DMS114 treated with DMSO at 0.1 percent for 48 hours (cell line): ENCODE measurements around the gene DGCR6.
"Not testable (repeated sequence)": the region's sequence is repeated elsewhere in the genome, so short reads cannot be mapped to it uniquely, and the experiment has no call there.

Source experiments
- DNase-seq: peaks from one replicate; lab custom pipeline; 2025; ENCODE audit not compliant: unreplicated experiment; lab: John Stamatoyannopoulos, UW

Gene DGCR6

DNA sequence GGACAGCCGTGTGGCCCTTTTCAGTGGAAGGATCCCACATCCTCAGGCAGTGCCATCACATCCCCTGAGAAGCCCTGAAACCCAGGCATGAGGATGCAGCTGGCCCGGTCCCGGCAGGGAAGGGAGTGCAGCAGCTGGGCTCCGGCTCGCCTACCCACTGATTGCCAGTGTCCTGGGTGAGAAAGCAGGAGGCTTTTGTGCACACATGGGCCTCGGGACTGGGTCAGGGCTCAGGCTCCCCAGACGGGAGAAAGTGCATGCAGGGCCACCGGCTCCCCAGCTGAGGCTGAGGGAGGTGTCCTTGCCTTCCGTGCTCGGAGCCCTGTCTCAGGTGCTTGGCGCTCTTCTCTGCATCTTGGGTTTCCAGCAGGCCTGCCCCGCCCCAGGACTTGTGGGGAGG lies 53.6 kb downstream of the DGCR6 start:
- not testable (repeated sequence) for DNase-seq

DNA sequence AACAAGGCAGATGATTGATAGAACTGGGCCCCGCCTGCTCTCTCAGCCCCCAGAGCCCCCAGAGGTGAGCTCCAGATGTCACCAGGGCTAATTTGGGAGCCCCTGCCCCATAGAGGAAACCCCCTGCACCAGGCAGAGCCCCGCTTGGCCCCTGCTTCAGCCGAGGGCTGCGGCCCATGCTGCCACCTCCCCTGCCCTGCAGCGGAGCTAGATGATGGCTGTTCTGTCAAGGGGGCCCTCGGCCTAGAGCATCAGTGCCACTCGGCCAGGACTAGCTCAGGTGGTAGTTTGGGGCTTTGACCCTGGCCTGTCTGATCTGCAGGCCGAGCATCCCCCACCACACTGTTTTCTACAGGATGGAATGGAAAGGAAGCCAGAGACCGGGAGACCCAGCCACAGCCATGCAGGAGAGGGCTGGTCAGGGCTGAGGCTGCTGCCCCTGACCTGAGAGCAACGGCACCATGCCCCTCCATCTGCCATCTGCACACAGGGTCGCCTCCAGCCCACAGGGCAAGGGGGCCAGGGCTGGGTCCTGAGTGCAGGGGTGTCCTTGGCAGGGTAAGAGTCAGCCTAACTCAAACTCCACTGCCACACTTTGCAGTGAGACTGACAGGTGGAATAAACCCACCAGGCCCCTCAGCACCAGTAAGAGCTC lies 54.2 kb downstream of the DGCR6 start:
- DNase-seq: not testable (repeated sequence)

DNA sequence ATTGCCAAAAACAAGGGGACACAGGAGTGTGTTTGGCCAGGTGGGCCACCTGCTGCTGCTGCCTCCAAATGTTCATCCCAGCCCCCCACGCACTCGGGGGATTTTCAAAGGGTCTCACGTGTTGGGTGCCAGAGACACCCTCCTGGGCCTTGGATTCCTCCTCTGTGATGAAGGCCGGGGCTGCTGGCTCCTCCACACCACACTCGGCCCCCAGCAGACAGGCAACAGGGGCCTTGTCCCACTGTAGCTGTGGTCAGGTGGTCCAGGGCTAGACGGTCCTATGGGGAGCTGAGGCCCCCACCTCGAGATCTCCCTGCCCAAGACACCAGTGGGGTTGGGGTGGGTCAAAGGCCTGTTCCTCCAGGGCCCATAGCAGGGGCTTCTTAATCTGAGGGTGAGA lies 55.1 kb downstream of the DGCR6 start:
- not testable (repeated sequence) for DNase-seq
